ENCODE results near the gene CIDEC.

The CIDEC gene

GRCh38 chr3:9837701-9838582 lies 42.1 kb downstream of the CIDEC start:
- peak; percentile 5 for DNase-seq (ENCODE audit: insufficient read length, low spot score)
- no peak for FAIRE-seq
- TF ChIP-seq CTCF (IDR thresholded peaks at IDR 0.05; ENCODE audit: insufficient read depth, missing control alignments): no peak

GRCh38 chr3:9834520-9835380 lies 45.3 kb downstream of the CIDEC start:
- TF ChIP-seq CTCF (IDR thresholded peaks at IDR 0.05; ENCODE audit: insufficient read depth, missing control alignments): no peak
- FAIRE-seq (no peak), DNase-seq (ENCODE audit: insufficient read length, low spot score) (no peak)

GRCh38 chr3:9833078-9833477 lies 47.0 kb downstream of the CIDEC start:
- no peak for FAIRE-seq

GRCh38 chr3:9831253-9831652 lies 48.8 kb downstream of the CIDEC start:
- TF ChIP-seq CTCF (IDR thresholded peaks at IDR 0.05; ENCODE audit: insufficient read depth, missing control alignments): no peak
- DNase-seq (ENCODE audit: insufficient read length, low spot score) (no peak), FAIRE-seq (no peak)

More at GRCh38 chr3:9833078-9833477, 47.0 kb downstream of the CIDEC start:
- DNase-seq (ENCODE audit: insufficient read length, low spot score): no peak
- TF ChIP-seq CTCF (IDR thresholded peaks at IDR 0.05; ENCODE audit: insufficient read depth, missing control alignments): no peak

- no peak for DNase-seq (ENCODE audit: insufficient read length, low spot score)
- no peak for FAIRE-seq
- TF ChIP-seq CTCF (IDR thresholded peaks at IDR 0.05; ENCODE audit: insufficient read depth, missing control alignments): no peak
Measured at GRCh38 chr3:9828801-9829755, 51.0 kb downstream of the CIDEC start.

- DNase-seq (ENCODE audit: insufficient read length, low spot score): no peak
- peak; percentile 28 for TF ChIP-seq CTCF (IDR thresholded peaks at IDR 0.05; ENCODE audit: insufficient read depth, missing control alignments)
- FAIRE-seq: no peak
Measured at GRCh38 chr3:9826815-9827573, 53.1 kb downstream of the CIDEC start.
